ENCODE measurements around the gene ZRANB1.

- TF ChIP-seq POLR2A (IDR thresholded peaks at IDR 0.05; ENCODE audit: low read depth, low read length): no peak
- no peak for TF ChIP-seq CTCF (conservative IDR thresholded peaks at IDR 0.05; ENCODE audit: low read depth, low read length)
- no peak for TF ChIP-seq CHD1 (IDR thresholded peaks at IDR 0.05; ENCODE audit: low read depth, low read length)
- no peak for TF ChIP-seq FOS (IDR thresholded peaks at IDR 0.05; ENCODE audit: low read depth, low read length)
- no peak for TF ChIP-seq CEBPB (IDR thresholded peaks at IDR 0.05; ENCODE audit: low read depth, low read length)
- no peak for TF ChIP-seq RAD21 (IDR thresholded peaks at IDR 0.05; ENCODE audit: low read length)
- no peak for TF ChIP-seq RCOR1 (IDR thresholded peaks at IDR 0.05; ENCODE audit: insufficient replicate concordance, low read length)
Observed at GRCh38 chr10:124955868-124956267, 13.9 kb downstream of the ZRANB1 start.

All from IMR-90 (cell line).